Endothelial cell of hepatic sinusoid (primary cell): Measurements from ENCODE around the gene CAMK2G.
"Not testable (repeated sequence)": the region's sequence is repeated elsewhere in the genome, so short reads cannot be mapped to it uniquely, and the experiment has no call there.

Experiments used
- in situ Hi-C: cut with HindIII; loops from 2 replicates; pipeline ENCODE4 v1.10.0; 2017; ENCODE audit warnings: low sequenced_read_pairs

Gene CAMK2G

DNA sequence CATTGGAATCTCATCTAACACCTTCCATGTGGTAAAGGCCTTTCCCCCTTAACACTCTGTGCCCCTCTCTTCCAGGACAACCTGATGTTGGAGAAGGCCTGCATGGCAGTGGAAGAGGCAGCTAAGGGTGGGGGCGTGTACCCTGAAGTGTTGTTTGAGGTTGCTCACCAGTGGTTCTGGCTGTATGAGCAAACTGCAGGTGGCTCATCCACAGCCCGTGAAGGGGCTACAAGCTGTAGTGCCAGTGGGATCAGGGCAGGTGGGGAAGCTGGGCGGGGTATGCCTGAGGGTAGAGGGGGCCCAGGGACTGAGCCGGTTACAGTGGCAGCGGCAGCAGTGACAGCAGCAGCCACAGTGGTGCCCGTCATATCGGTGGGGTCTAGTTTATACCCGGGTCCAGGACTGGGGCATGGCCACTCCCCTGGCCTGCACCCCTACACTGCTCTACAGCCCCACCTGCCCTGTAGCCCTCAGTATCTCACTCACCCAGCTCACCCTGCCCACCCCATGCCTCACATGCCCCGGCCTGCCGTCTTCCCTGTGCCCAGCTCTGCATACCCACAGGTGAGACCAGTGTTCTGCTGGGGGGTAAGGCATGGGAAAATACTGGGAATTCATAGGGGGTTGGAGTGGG is 75.3 kb downstream of the CAMK2G start:
- in situ Hi-C loops, result no loop called here

DNA sequence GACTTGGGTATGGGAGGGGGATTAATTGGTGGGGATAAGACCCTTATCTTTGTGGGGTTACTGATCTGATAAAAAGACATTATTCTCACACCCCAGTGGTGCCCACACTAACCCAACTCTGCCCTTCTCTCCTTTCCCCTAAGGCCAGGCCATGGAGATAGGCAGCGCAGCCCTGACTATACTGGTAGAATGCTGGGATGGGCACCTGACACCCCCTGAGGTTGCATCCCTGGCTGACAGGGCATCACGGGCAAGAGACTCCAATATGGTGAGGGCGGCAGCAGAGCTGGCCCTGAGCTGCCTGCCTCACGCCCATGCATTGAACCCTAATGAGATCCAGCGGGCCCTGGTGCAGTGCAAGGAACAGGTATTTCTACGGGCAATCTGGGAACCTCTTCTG is 76.3 kb downstream of the CAMK2G start:
- in situ Hi-C loops, result no loop called here

DNA sequence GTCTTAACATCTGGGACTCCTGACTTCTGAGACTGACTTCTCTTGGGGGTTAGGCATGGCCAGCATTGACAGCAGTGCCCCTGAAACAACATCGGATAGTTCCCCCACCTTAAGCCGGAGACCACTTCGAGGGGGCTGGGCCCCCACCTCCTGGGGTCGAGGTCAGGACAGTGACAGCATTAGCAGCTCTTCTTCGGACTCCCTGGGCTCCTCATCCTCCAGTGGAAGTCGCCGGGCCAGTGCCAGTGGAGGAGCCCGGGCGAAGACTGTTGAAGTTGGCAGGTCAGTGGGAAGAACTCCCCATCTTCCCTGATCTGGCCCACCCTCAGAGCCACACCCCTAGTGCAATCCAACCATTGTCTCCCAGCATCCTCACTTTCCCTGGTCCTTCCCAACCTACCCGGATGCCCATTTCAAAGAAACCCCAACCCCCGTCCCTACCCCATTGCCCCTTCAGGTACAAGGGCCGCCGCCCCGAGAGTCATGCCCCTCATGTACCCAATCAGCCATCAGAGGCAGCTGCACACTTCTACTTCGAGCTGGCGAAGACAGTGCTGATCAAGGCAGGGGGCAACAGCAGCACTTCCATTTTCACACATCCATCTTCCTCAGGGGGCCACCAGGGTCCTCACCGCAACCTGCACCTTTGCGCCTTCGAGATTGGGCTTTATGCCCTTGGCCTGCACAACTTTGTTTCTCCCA is 76.9 kb downstream of the CAMK2G start:
- in situ Hi-C loops, result no loop called here

DNA sequence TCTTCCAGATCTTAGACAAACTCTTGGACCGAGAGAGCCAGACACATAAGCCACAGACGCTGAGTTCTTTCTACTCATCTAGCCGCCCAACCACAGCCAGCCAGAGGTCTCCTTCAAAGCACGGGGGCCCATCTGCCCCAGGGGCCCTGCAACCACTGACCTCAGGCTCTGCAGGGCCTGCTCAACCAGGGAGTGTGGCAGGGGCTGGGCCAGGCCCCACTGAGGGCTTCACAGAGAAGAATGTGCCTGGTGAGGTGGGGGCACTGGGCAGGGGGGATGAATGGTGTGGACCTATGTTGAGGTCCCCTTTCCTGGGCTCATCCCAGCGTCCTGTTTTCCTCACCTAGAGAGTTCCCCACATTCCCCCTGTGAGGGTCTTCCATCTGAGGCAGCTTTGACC is 77.6 kb downstream of the CAMK2G start:
- in situ Hi-C loops, result no loop called here

DNA sequence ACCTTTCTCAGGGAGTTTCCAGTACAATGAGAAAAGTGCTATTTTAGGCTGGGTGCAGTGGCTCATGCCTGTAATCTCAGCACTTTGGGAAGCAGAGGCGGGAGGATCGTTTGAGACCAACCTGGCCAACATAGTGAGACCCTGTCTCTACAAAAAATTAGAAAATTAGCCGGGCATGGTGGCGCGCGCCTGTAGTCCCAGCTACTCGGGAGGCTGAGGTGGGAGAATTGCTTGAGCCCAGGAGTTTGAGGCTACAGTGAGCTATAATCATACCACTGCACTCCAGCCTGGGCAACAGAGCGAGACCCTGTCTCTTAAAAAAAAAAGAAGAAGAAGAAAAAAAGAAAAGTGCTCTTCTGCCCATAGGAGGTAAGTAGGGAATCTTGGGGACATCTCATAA is 78.3 kb downstream of the CAMK2G start:
- in situ Hi-C loops, result not testable (repeated sequence)

DNA sequence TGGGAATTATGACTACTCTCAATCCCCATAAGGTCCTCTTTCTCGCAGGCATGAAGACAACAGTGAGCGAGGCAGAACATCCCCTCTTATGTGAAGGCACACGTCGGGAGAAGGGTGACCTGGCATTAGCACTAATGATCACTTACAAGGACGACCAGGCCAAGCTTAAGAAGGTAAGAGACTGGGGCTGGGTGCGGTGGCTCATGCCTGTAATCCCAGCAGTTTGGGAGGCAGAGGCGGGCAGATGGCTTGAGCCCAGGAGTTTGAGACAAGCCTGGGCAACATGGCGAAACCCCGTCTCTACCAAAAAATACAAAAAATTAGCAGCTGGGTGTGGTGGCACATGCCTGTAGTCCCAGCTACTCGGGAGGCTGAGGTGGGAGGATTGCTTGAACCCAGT is 78.9 kb downstream of the CAMK2G start:
- in situ Hi-C loops, result not testable (repeated sequence)

DNA sequence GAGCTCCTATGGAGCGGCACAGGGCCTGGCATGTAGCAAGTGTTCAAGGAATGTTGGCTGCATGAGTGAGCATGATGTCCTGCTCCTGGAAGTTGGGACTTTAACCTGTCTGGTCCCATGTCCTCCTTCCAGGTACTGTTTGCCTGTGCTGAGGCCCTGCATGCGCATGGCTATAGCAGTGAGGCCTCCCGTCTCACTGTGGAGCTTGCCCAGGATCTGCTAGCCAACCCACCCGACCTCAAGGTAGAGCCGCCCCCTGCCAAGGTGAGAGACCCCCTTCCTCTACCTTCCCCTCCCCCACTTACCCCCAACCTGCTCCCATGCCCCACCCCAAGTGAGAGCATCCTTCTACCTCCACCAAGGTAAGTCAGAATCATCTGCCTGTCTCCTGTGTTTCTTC is 80.9 kb downstream of the CAMK2G start:
- in situ Hi-C loops, result no loop called here

DNA sequence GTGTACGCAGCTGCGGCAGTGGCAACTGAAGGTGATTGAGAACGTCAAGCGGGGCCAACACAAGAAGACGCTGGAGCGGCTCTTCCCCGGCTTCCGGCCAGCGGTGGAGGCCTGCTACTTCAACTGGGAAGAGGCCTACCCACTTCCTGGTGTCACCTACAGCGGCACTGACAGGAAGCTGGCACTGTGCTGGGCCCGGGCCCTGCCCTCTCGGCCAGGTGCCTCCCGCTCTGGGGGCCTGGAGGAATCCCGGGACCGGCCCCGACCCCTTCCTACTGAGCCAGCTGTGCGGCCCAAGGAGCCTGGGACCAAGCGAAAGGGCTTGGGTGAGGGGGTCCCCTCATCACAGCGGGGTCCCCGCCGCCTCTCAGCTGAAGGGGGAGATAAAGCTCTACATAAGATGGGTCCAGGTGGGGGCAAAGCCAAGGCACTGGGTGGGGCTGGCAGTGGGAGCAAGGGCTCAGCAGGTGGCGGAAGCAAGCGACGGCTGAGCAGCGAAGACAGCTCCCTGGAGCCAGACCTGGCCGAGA is 82.4 kb downstream of the CAMK2G start:
- in situ Hi-C loops, result no loop called here

DNA sequence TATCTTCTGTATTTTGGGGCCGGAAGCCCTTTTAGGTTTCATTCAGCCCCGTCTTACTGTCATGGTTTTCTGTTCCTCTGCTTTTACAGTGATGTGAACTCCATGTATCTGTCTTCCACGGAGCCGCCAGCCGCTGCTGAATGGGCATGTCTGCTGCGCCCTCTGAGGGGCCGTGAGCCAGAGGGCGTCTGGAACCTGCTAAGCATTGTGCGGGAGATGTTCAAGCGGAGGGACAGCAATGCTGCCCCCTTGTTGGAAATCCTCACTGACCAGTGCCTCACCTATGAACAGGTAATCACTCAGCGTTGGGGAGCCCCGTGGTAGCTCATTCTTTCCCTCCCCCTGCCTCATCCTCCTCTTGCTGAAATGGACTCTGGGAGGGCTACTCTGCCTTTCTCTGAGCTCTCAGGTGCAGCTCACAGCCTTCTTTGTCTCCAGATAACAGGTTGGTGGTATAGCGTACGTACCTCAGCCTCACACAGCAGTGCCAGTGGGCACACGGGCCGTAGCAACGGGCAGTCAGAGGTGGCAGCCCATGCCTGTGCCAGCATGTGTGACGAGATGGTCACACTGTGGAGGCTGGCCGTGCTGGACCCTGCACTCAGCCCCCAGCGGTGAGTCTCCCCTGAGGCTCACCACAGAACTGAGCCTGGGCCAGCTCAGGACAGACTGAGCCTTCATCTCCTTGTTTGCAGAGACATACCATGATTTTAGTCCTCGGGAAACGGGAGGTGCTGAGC is 83.3 kb downstream of the CAMK2G start:
- in situ Hi-C loops, result no loop called here

DNA sequence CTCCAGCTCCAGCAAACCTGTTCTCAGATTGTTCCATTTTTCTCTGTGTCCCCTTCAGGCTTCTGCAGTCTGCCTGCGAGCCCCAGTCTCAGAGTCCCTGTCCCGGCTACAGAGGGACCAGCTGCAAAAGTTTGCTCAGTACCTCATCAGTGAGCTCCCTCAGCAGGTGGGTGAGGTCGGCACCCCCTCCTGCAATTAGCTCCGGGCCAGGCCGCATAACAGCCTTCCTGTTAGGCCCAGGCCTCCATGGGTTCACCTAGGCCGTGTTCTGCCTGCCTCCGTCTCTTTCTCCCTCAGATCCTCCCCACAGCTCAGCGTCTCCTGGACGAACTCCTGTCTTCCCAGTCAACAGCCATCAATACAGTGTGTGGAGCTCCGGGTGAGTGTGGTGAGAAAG is 84.7 kb downstream of the CAMK2G start:
- in situ Hi-C loops, result no loop called here

DNA sequence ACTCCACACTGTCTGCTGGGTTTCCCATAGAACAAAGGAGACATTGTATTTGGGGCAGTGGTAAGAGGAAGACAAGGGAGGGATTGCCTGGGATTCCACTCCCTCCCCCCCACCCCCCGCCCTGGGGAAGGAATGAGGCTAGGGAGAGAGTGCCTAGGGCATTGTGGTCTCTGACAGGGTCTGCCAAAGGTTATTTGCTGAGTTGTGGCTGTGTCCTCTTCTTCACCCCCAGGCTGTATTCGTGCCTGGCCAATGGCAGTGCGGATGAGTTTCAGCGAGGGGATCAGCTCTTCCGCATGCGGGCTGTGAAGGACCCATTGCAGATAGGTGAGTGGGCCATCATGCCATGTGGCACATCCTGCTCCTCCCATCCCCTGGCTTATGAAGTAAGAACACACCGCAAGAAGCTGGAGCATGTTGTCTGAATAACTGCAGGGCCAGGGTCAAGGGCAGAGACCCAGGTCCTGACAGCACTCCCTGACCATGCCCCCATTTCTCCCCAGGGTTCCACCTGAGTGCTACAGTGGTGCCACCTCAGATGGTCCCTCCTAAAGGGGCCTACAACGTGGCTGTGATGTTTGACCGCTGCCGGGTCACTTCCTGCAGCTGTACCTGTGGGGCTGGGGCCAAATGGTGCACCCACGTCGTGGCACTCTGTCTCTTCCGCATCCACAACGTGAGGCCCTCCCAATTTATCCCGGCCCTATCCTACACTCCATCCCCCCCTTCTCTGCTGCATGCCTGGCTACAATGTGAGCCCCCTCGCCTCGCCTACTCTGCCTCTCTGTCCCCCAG is 85.3 kb downstream of the CAMK2G start:
- in situ Hi-C loops, result no loop called here

DNA sequence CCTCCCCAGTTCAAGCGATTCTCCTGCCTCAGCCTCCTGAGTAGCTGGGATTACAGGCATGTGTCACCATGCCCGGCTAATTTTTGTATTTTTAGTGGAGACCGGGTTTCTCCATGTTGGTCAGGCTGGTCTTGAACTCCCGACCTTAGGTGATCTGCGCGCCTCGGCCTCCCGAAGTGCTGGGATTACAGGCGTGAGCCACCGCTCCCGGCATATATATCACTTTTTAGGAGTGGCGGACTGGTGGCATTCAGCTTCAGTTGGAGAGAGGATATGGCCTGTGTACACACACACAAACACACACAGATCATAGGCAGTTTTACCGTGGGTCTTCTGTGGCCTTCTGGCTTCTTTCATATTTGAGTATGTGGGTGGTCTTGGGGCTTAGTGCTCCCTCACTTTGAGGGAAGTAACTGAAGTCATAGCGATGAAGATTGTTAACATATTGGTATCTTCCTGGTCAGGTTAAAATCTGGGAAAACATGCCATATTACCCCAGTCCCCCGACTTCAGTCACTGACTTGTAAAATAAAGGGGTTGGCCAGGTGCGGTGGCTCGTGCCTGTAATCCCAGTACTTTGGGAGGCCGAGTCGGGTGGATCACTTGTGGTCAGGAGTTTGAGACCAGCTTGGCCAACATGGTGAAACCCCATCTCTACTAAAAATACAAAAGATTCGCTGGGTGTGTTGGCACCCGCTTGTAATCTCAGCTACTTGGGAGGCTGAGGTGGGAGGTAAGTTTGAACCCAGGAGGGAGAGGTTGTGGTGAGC is 87.1 kb downstream of the CAMK2G start:
- in situ Hi-C loops, result not testable (repeated sequence)

DNA sequence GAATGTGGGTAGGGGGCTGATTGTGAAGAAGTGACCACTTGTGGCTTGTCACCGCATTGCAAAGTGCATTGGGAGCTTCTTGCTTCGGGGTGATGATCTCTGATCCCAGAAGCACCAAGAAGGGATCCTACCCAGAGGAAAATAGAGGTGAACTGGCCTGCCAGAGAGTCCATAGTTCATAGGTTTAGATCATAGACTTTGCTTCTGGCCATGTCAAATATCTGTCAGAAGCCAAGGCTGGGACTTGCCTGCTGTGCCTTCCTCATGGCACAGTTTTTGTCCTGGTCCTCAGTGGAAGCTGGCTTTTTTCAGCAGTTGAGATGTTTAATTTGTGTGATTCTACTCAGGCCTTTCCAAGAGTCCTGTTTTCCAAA is 87.9 kb downstream of the CAMK2G start:
- in situ Hi-C loops, result no loop called here

DNA sequence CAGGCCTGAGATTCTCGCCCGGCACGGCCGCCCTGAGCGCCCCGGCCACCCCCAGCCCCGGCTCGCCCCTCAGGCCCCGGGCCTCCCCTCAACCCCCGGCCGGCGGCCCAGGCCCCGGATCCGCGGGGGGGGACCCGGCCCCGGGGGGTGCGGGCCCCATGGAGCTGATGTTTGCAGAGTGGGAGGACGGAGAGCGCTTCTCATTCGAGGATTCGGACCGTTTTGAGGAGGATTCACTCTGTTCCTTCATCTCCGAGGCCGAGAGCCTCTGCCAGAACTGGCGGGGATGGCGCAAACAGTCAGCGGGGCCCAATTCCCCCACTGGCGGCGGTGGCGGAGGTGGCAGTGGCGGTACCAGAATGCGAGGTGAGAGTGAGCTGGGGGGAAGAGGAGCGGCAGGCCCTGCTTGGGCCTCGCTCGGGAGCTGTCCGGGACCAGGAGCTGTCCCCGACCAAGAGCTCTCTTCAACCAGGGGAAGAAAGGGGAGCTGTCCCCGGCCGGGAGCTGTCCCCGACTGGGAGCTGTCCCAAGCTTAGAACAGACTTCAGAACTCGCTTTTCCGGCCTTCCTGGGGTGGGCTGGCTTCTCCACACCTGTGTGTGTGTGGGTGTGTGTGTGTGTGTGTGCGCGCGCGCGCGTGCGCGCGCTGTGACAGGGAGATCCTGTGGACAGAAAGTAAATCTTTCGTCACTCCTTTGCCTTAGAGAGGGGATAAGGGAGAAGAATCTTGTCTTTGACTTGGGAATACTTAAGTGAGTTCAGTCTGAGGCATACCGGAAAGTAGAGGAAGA is 88.4 kb downstream of the CAMK2G start:
- in situ Hi-C loops, result no loop called here

DNA sequence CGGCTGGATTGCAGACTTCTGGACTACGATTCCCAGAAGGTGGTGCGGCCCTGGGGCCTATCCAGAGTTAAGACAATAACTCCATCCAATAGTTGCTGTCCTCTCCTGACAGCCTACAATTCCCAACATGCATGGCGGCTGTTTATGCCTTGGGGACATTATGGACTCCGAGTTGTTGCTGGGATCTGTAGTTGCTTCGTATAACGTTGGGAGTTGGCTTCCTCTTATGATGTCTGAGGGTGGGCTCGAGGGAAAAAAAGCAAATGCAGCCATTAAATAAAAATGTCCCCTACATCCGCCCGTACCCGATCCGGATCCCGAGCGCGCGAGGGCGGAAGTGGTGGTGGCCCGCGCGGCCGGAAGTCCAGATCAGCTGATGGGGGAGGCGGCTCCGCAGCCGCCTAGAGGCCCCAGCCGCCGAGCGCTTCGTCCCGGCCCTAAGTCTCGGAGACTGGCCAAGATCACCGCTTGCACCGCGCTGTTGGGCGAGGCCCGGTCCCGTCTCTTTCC is 89.1 kb downstream of the CAMK2G start, which contains the start of gene ZSWIM8:
TSS of gene ZSWIM8 (plus strand) at position 396 of the 510 bp plus-strand sequence. CDS start 273 bp downstream, outside the sequence.
- in situ Hi-C loops, result no loop called here

DNA sequence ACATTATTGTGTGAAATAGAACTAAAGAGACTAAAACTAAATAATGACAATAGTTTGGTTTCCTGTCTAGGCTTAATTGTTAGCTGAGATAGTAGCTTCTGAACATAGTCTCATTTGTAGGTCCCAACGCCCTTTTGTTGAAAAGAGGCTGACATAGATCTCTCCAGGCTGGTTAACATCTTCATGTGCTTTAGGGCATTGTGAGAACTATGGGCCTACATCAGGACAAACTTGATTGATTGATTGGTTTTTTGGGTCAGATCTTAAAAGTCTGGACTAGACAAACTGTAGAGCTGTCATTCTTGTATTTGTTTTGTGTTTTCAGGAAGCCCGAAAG is 91.6 kb downstream of the CAMK2G start:
- in situ Hi-C loops, result no loop called here

DNA sequence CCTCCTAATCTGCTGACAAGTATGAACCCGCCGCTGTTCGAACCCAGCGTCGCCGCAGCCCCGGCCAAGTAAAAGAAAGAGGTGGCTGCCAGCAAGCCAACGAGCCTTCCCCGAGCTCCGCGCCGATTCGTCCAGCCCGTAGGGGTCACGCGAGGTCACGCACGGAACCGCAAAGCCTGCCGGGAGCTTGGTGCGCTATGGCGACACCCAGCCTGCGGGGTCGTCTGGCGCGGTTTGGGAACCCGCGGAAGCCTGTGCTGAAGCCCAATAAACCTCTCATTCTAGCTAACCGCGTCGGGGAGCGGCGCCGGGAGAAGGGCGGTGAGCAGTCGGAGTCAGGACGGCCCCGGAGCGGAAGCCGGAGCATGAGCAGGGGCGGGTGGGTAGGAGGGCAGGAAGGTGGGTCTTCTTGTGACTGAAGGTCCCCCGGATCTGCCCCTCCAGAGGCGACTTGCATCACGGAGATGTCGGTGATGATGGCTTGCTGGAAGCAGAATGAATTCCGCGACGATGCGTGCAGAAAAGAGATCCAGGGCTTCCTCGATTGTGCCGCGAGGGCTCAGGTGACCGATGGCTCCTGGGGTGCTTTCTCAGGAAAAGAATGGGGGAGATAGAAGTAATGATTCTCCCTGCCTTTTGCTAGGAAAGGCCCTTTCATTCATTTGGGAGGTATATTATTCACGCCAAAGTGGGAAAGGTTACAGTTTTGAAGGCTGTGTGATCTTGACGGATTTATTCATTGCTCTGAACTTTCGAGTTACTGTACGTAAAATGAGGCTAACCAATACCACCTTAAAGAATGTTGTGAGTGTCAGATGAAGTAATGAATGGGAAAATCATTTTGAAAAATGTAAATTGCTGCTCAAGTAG is 92.2 kb downstream of the CAMK2G start, which contains the start of gene CHCHD1:
TSS of gene CHCHD1 (plus strand) at position 170 of the 870 bp plus-strand sequence. CDS start at position 198, 28 bp downstream.
- in situ Hi-C loops, result no loop called here

DNA sequence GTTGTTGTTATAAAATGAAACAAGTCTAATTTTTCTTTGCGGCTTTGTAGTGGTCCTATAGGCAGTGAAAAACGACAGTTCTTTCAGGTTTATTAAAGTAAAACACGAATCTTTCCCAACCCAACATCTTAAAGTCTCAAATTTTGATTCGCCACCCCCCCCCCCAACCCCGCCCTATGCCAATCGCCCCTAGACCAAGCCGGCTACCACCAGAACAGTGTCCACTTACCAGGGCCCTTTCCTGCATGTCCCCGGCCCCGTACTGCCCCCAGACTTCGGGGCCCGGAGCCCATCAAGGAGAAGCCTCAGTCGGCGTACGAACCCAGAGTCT is 92.8 kb downstream of the CAMK2G start:
- in situ Hi-C loops, result no loop called here
